ENCODE data around the gene AHCYL1. TPM values are rescaled to one million over a fixed set of nuclear protein-coding genes. Genes with fewer than 3 reads are reported as not detected.

The AHCYL1 gene
- total RNA-seq, 6 experiments from 2014 or later, result 51.4 to 77.5 (median 56.0) TPM

- ATAC-seq (no peak), DNase-seq (no peak)
- no peak overlapping the region for H3K4me3 ChIP-seq
- WGBS (ENCODE audit: insufficient coverage, low coverage, low lambda C conversion rate, missing lambda C conversion rate), result 67% methylated on average over 2 of the region's 2 CpGs
- no peak for TF ChIP-seq CTCF (IDR thresholded peaks at IDR 0.05)
- TF ChIP-seq POLR2A (IDR thresholded peaks at IDR 0.05), result no peak
- H3K4me1 ChIP-seq, result peaks cover 0 to 18% (median 0%) of the 10 kb centered on the region in 4 donors
- no peaks in the 10 kb centered on the region for H3K27me3 ChIP-seq
- no peak overlapping the region for H3K27ac ChIP-seq
- no peaks in the 10 kb centered on the region for H3K9me3 ChIP-seq
- intact Hi-C loops (cut with DNase I), result loop anchor here (5.0 to 10.0 kb wide), 2 partner anchors 54 to 56 kb away; no protein-coding TSS in a partner anchor
- H3K36me3 ChIP-seq, result peaks cover 0 to 67% (median 33%) of the 10 kb centered on the region in 4 donors
These were observed 66.7 kb downstream of the AHCYL1 start for GRCh38 chr1:110051262-110051648.

GRCh38 chr1:110053552-110054428 is 69.2 kb downstream of the AHCYL1 start:
- WGBS (ENCODE audit: insufficient coverage, low coverage, low lambda C conversion rate, missing lambda C conversion rate), result 37% methylated on average over 7 of the region's 16 CpGs
- H3K36me3 ChIP-seq, result peaks cover 0 to 68% (median 23%) of the 10 kb centered on the region in 4 donors
- no peak for TF ChIP-seq POLR2A (IDR thresholded peaks at IDR 0.05)
- TF ChIP-seq CTCF (IDR thresholded peaks at IDR 0.05), result peak; percentile 80 to 98 (median 96)
- intact Hi-C loops (cut with DNase I), result loop anchor here (5.0 to 10.0 kb wide), 2 partner anchors 51 to 54 kb away; no protein-coding TSS in a partner anchor
- no peaks in the 10 kb centered on the region for H3K27me3 ChIP-seq
- no peak overlapping the region for H3K4me3 ChIP-seq
- peaks cover 0 to 5% (median 0%) of the 10 kb centered on the region in 4 donors for H3K4me1 ChIP-seq
- no peak overlapping the region for H3K27ac ChIP-seq
- H3K9me3 ChIP-seq, result no peaks in the 10 kb centered on the region
- peak in 2 of 3 donors; percentile 66 to 72 for DNase-seq
- peak; percentile 81 to 90 (median 86) for ATAC-seq

GRCh38 chr1:110055493-110056284 is 71.1 kb downstream of the AHCYL1 start:
- no peak for ATAC-seq
- Histone ChIP-seq H3K27me3 (no peaks in the 10 kb centered on the region), H3K4me3 (no peak overlapping the region), H3K9me3 (no peaks in the 10 kb centered on the region), H3K36me3 (peaks cover 0 to 57% (median 21%) of the 10 kb centered on the region in 4 donors), H3K4me1 (no peaks in the 10 kb centered on the region), H3K27ac (no peak overlapping the region)
- WGBS (ENCODE audit: insufficient coverage, low coverage, low lambda C conversion rate, missing lambda C conversion rate), result 78% methylated on average over 5 of the region's 5 CpGs
- no peak for DNase-seq
- TF ChIP-seq POLR2A (IDR thresholded peaks at IDR 0.05), result no peak
- no peak for TF ChIP-seq CTCF (IDR thresholded peaks at IDR 0.05)
- intact Hi-C loops (cut with DNase I), result loop anchor here in 1 of 2 donors (10.0 kb wide), 1 partner anchor 49 kb away; no protein-coding TSS in a partner anchor

GRCh38 chr1:110056285-110056683 is 71.7 kb downstream of the AHCYL1 start:
- WGBS (ENCODE audit: insufficient coverage, low coverage, low lambda C conversion rate, missing lambda C conversion rate), result 92% methylated on average over 4 of the region's 4 CpGs
- Histone ChIP-seq H3K27ac (no peak overlapping the region), H3K9me3 (no peaks in the 10 kb centered on the region), H3K27me3 (no peaks in the 10 kb centered on the region), H3K4me3 (no peak overlapping the region), H3K4me1 (no peaks in the 10 kb centered on the region), H3K36me3 (peaks cover 0 to 51% (median 19%) of the 10 kb centered on the region in 4 donors)
- DNase-seq (no peak), ATAC-seq (no peak)
- no peak for TF ChIP-seq CTCF (IDR thresholded peaks at IDR 0.05)
- no peak for TF ChIP-seq POLR2A (IDR thresholded peaks at IDR 0.05)
- intact Hi-C loops (cut with DNase I), result loop anchor here in 1 of 2 donors (10.0 kb wide), 1 partner anchor 49 kb away; no protein-coding TSS in a partner anchor
